HUES6 (cell line): ENCODE results near the gene CCDC14.
"Not testable (repeated sequence)": the region's sequence is repeated elsewhere in the genome, so short reads cannot be mapped to it uniquely, and the experiment has no call there.

Experiments
- H3K27ac ChIP-seq: 2 replicates; pipeline ENCODE4 v1.7.0; 2013; ENCODE audit warnings: low read depth, mild to moderate bottlenecking, low read length, inconsistent platforms
- H3K27me3 ChIP-seq: 2 replicates; pipeline ENCODE4 v1.6.1; 2013; ENCODE audit warnings: low read length; ENCODE audit not compliant: control insufficient read depth, insufficient read depth
- H3K36me3 ChIP-seq: 2 replicates; pipeline ENCODE4 v1.6.1; 2013; ENCODE audit warnings: low read length; ENCODE audit not compliant: control insufficient read depth, insufficient read depth
- H3K4me1 ChIP-seq: 2 replicates; pipeline ENCODE4 v1.6.1; 2013; ENCODE audit warnings: low read length; ENCODE audit not compliant: control insufficient read depth, insufficient read depth
- H3K4me3 ChIP-seq: 2 replicates; pipeline ENCODE4 v1.5.1; 2013; ENCODE audit warnings: low read depth, low read length
- H3K9ac ChIP-seq: one replicate; pipeline ENCODE4 v1.6.1; 2013; ENCODE audit warnings: mild to moderate bottlenecking, low read length
- H3K9me3 ChIP-seq: 2 replicates; pipeline ENCODE4 v1.6.1; 2013; ENCODE audit warnings: low read depth, low read length; ENCODE audit not compliant: control insufficient read depth, insufficient read depth

CCDC14 gene

GRCh38 chr3:123984350-123984749 lies 23.3 kb upstream of the CCDC14 start:
- no peak overlapping the region for H3K4me3 ChIP-seq
- H3K9me3 ChIP-seq, result no peaks in the 10 kb centered on the region; the same call in 1 of the 2 replicates
- H3K4me1 ChIP-seq, result no peaks in the 10 kb centered on the region
- H3K27me3 ChIP-seq, result peaks cover 52% of the 10 kb centered on the region
- H3K27ac ChIP-seq, result no peak overlapping the region
- H3K36me3 ChIP-seq, result no peaks in the 10 kb centered on the region
- H3K9ac ChIP-seq, result no peak overlapping the region

- peaks cover 22% of the 10 kb centered on the region for H3K27me3 ChIP-seq
- not testable (repeated sequence) for H3K9me3 ChIP-seq, H3K9ac ChIP-seq, H3K4me3 ChIP-seq, H3K36me3 ChIP-seq, H3K4me1 ChIP-seq, H3K27ac ChIP-seq
These were observed 20.3 kb upstream of the CCDC14 start for GRCh38 chr3:123981317-123981716.

- Histone ChIP-seq H3K9me3 (no peaks in the 10 kb centered on the region; the same call in 1 of the 2 replicates), H3K36me3 (no peaks in the 10 kb centered on the region), H3K27ac (no peak overlapping the region), H3K4me3 (peak overlapping the region; percentile 61; the same call in 1 of the 2 replicates), H3K9ac (no peak overlapping the region), H3K4me1 (no peaks in the 10 kb centered on the region), H3K27me3 (peaks cover 21% of the 10 kb centered on the region)
These were observed 19.5 kb upstream of the CCDC14 start for GRCh38 chr3:123980539-123980938.

- Histone ChIP-seq H3K27me3 (peaks cover 20% of the 10 kb centered on the region), H3K4me3 (peak overlapping the region; percentile 61)
- not testable (repeated sequence) for H3K4me1 ChIP-seq, H3K27ac ChIP-seq, H3K36me3 ChIP-seq, H3K9me3 ChIP-seq, H3K9ac ChIP-seq
These were observed 18.8 kb upstream of the CCDC14 start for GRCh38 chr3:123979525-123980501.

GRCh38 chr3:123976904-123977303 lies 15.9 kb upstream of the CCDC14 start:
- not testable (repeated sequence) for H3K4me1 ChIP-seq, H3K9ac ChIP-seq, H3K27ac ChIP-seq

GRCh38 chr3:123976181-123976898 lies 15.3 kb upstream of the CCDC14 start:
- not testable (repeated sequence) for H3K9me3 ChIP-seq, H3K9ac ChIP-seq, H3K4me3 ChIP-seq, H3K27ac ChIP-seq, H3K4me1 ChIP-seq, H3K36me3 ChIP-seq
- peaks cover 12% of the 10 kb centered on the region for H3K27me3 ChIP-seq

More at GRCh38 chr3:123976904-123977303, 15.9 kb upstream of the CCDC14 start:
- H3K27me3 ChIP-seq, H3K36me3 ChIP-seq, H3K9me3 ChIP-seq, H3K4me3 ChIP-seq: not testable (repeated sequence)

GRCh38 chr3:123975030-123975429 lies 14.0 kb upstream of the CCDC14 start:
- H3K4me3 ChIP-seq, H3K36me3 ChIP-seq, H3K27ac ChIP-seq, H3K9ac ChIP-seq, H3K4me1 ChIP-seq, H3K27me3 ChIP-seq, H3K9me3 ChIP-seq: not testable (repeated sequence)

GRCh38 chr3:123971406-123971805 lies 10.4 kb upstream of the CCDC14 start:
- no peak overlapping the region for H3K4me3 ChIP-seq
- no peak overlapping the region for H3K9ac ChIP-seq
- no peak overlapping the region for H3K27ac ChIP-seq
- H3K27me3 ChIP-seq, result peaks cover 8% of the 10 kb centered on the region; the same call in 1 of the 2 replicates
- no peaks in the 10 kb centered on the region; the same call in 1 of the 2 replicates for H3K4me1 ChIP-seq
- H3K9me3 ChIP-seq, result no peaks in the 10 kb centered on the region
- H3K36me3 ChIP-seq, result no peaks in the 10 kb centered on the region

GRCh38 chr3:123967260-123967659 lies 6.2 kb upstream of the CCDC14 start:
- not testable (repeated sequence) for H3K9ac ChIP-seq, H3K9me3 ChIP-seq, H3K4me1 ChIP-seq, H3K27ac ChIP-seq, H3K36me3 ChIP-seq, H3K4me3 ChIP-seq
- peaks cover 29% of the 10 kb centered on the region for H3K27me3 ChIP-seq

GRCh38 chr3:123966799-123967198 lies 5.8 kb upstream of the CCDC14 start:
- not testable (repeated sequence) for H3K4me1 ChIP-seq, H3K36me3 ChIP-seq, H3K4me3 ChIP-seq, H3K27ac ChIP-seq, H3K9ac ChIP-seq, H3K9me3 ChIP-seq
- peaks cover 34% of the 10 kb centered on the region for H3K27me3 ChIP-seq

- not testable (repeated sequence) for H3K36me3 ChIP-seq, H3K4me1 ChIP-seq, H3K4me3 ChIP-seq, H3K27ac ChIP-seq, H3K9me3 ChIP-seq, H3K9ac ChIP-seq
- H3K27me3 ChIP-seq, result peaks cover 33% of the 10 kb centered on the region
These were observed 3.8 kb upstream of the CCDC14 start for GRCh38 chr3:123964793-123965192.
